HepG2 (cell line): ENCODE data around the gene PDE2A.

Experiments used
- EP300 ChIP-seq, 3 experiments: sonication (generic) in 1 of 3; formaldehyde crosslinking in 1 of 3; IDR thresholded peaks; 2 replicates each; pipeline versions ENCODE4 v1.5.1 to v1.6.1; 2011 to 2020; ENCODE audit warnings: low read depth in 2 of 3, low read length in 2 of 3, borderline replicate concordance in 1 of 3, improper control_type of control experiment in 1 of 3, mild to moderate bottlenecking in 1 of 3, missing genetic modification reagents in 1 of 3, moderate library complexity in 1 of 3
- ZBTB33 ChIP-seq: sonication (generic); formaldehyde crosslinking; IDR thresholded peaks from 2 replicates; pipeline ENCODE4 v1.4.0; 2020; ENCODE audit warnings: missing genetic modification reagents
- TF ChIP-seq, protein P1 (sequence below): sonication (generic); formaldehyde crosslinking; IDR thresholded peaks from 2 replicates; pipeline ENCODE4 v1.5.0; 2020; ENCODE audit warnings: mild to moderate bottlenecking, missing genetic modification reagents, moderate library complexity

DNA sequence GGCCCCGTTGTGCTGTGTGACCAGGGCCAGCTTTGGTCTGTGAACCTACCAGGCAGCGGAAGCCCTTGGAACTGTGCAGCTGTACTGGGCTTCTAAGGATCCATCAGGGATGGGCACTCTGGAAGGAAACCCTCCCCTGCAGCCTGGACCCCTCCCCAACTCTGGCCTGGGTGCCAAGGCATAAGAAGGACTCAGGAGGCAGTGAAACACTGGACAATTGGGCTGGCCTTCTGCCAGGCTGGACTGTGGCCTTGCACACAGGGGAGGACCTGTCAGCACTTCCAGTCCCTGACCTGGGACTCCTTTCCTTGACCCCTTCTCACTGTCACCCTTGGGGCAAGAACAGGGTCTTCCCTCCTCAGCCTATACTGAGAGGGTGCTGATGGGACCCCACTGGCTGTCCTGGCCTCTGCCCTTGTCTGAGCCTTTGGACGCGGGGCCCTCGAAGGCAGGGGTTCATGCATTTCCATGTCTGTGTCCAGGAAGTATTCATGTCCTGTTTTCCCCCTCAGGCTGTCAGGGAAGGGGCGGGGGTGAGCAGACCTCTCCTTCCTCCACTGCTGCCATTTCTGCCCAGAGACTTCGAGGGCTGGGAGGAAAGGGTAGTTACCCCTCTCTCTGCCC, 39.6 kb downstream of the PDE2A start:
- TF ChIP-seq EP300 (IDR thresholded peaks at IDR 0.05; ENCODE audit: low read depth in 2 of 2, low read length in 2 of 2) = no peak
- no peak for TF ChIP-seq EP300 (CRISPR knock-in tag; IDR thresholded peaks at IDR 0.05; ENCODE audit: borderline replicate concordance)
- TF ChIP-seq ZBTB33 (CRISPR knock-in tag) = no peak
- TF ChIP-seq, protein P1, sequence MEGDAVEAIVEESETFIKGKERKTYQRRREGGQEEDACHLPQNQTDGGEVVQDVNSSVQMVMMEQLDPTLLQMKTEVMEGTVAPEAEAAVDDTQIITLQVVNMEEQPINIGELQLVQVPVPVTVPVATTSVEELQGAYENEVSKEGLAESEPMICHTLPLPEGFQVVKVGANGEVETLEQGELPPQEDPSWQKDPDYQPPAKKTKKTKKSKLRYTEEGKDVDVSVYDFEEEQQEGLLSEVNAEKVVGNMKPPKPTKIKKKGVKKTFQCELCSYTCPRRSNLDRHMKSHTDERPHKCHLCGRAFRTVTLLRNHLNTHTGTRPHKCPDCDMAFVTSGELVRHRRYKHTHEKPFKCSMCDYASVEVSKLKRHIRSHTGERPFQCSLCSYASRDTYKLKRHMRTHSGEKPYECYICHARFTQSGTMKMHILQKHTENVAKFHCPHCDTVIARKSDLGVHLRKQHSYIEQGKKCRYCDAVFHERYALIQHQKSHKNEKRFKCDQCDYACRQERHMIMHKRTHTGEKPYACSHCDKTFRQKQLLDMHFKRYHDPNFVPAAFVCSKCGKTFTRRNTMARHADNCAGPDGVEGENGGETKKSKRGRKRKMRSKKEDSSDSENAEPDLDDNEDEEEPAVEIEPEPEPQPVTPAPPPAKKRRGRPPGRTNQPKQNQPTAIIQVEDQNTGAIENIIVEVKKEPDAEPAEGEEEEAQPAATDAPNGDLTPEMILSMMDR (CRISPR knock-in tag) = no peak
